H9 (cell line): ENCODE data around the gene AK8. TPM values are rescaled to one million over a fixed set of nuclear protein-coding genes. Genes with fewer than 3 reads are reported as not detected.
A peak's percentile ranks its signal among the peaks of the same experiment; 100 is the strongest.

ENCODE experiments used
- DNase-seq: peaks from one replicate; pipeline ENCODE4 v3.0.0-alpha.2; 2017
- H2AFZ ChIP-seq: one replicate; pipeline ENCODE4 v1.6.1; 2013; ENCODE audit warnings: mild to moderate bottlenecking, low read length, control low read depth, moderate library complexity
- H2AK5ac ChIP-seq: 2 replicates; pipeline ENCODE4 v1.6.1; 2013; ENCODE audit warnings: low read length, control low read depth, mixed read lengths; ENCODE audit not compliant: insufficient read length
- H2BK120ac ChIP-seq: one replicate; pipeline ENCODE4 v1.6.1; 2013; ENCODE audit warnings: low read depth, mild to moderate bottlenecking, low read length, control low read depth, inconsistent platforms; ENCODE audit not compliant: poor library complexity, severe bottlenecking
- H2BK12ac ChIP-seq: 2 replicates; pipeline ENCODE4 v1.6.1; 2013; ENCODE audit warnings: low read length, control low read depth, mixed read lengths, low read depth; ENCODE audit not compliant: insufficient read length
- H2BK15ac ChIP-seq: 2 replicates; pipeline ENCODE4 v1.6.1; 2013; ENCODE audit warnings: low read depth, low read length, control low read depth
- H2BK20ac ChIP-seq: one replicate; pipeline ENCODE4 v1.6.1; 2013; ENCODE audit warnings: low read depth, mild to moderate bottlenecking, low read length, control low read depth, inconsistent platforms; ENCODE audit not compliant: poor library complexity, severe bottlenecking
- H2BK5ac ChIP-seq: 2 replicates; pipeline ENCODE4 v1.6.1; 2013; ENCODE audit warnings: low read length, control low read depth, mixed read lengths; ENCODE audit not compliant: insufficient read length
- H3K14ac ChIP-seq: 2 replicates; pipeline ENCODE4 v1.6.1; 2013; ENCODE audit warnings: low read length, control low read depth; ENCODE audit not compliant: insufficient read depth
- H3K18ac ChIP-seq: 2 replicates; pipeline ENCODE4 v1.6.1; 2013; ENCODE audit warnings: low read depth, mild to moderate bottlenecking, mixed read lengths, low read length, control low read depth; ENCODE audit not compliant: insufficient read length
- H3K23ac ChIP-seq: 2 replicates; pipeline ENCODE4 v1.6.1; 2013; ENCODE audit warnings: low read length, control low read depth, mixed read lengths, low read depth; ENCODE audit not compliant: insufficient read length
- H3K23me2 ChIP-seq: 2 replicates; pipeline ENCODE4 v1.6.1; 2013; ENCODE audit warnings: low read depth, mild to moderate bottlenecking, mixed read lengths, low read length, control low read depth; ENCODE audit not compliant: insufficient read length, poor library complexity, severe bottlenecking
- H3K27ac ChIP-seq: 2 replicates; pipeline ENCODE4 v1.5.1; 2013; ENCODE audit warnings: low read length, control low read depth, mixed read lengths, low read depth; ENCODE audit not compliant: insufficient read length
- H3K27me3 ChIP-seq: 2 replicates; pipeline ENCODE4 v1.6.1; 2013; ENCODE audit warnings: low read length, control low read depth, inconsistent platforms; ENCODE audit not compliant: insufficient read depth
- H3K4ac ChIP-seq: 2 replicates; pipeline ENCODE4 v1.6.1; 2013; ENCODE audit warnings: low read depth, mild to moderate bottlenecking, control low read depth, inconsistent platforms, low read length, moderate library complexity
- H3K4me1 ChIP-seq: 2 replicates; pipeline ENCODE4 v1.6.1; 2013; ENCODE audit warnings: low read length, control low read depth, inconsistent platforms; ENCODE audit not compliant: insufficient read depth
- H3K4me2 ChIP-seq: 2 replicates; pipeline ENCODE4 v1.6.1; 2013; ENCODE audit warnings: low read length, control low read depth, mixed read lengths; ENCODE audit not compliant: insufficient read length, insufficient read depth
- H3K56ac ChIP-seq: 2 replicates; pipeline ENCODE4 v1.6.1; 2013; ENCODE audit warnings: low read depth, mild to moderate bottlenecking, mixed read lengths, low read length, control low read depth; ENCODE audit not compliant: insufficient read length
- H3K79me1 ChIP-seq: 2 replicates; pipeline ENCODE4 v1.6.1; 2013; ENCODE audit warnings: low read depth, mild to moderate bottlenecking, moderate library complexity, low read length, control low read depth, inconsistent platforms; ENCODE audit not compliant: insufficient read depth, poor library complexity, severe bottlenecking
- H3K79me2 ChIP-seq: 2 replicates; pipeline ENCODE4 v1.6.1; 2013; ENCODE audit warnings: low read length, control low read depth, inconsistent platforms; ENCODE audit not compliant: insufficient read depth
- H3K9ac ChIP-seq: 2 replicates; pipeline ENCODE4 v1.6.1; 2013; ENCODE audit warnings: low read length, control low read depth, mixed read lengths; ENCODE audit not compliant: insufficient read length; ENCODE audit errors: extremely low read depth
- H3K9me3 ChIP-seq: one replicate; pipeline ENCODE4 v1.6.1; 2013; ENCODE audit warnings: low read depth, low read length, inconsistent platforms; ENCODE audit not compliant: control insufficient read depth
- H3T11ph ChIP-seq: one replicate; pipeline ENCODE4 v1.6.1; 2013; ENCODE audit warnings: mild to moderate bottlenecking, low read length, control low read depth, inconsistent platforms
- H4K20me1 ChIP-seq: one replicate; pipeline ENCODE4 v1.6.1; 2013; ENCODE audit not compliant: control insufficient read depth, insufficient read length, insufficient read depth
- H4K5ac ChIP-seq: 2 replicates; pipeline ENCODE4 v1.6.1; 2013; ENCODE audit warnings: low read depth, mild to moderate bottlenecking, mixed read lengths, low read length, control low read depth; ENCODE audit not compliant: insufficient read length
- H4K8ac ChIP-seq: replicated peaks from 2 replicates; pipeline ENCODE4 v1.6.1; 2013; ENCODE audit warnings: low read length, control low read depth, mixed read lengths, low read depth; ENCODE audit not compliant: insufficient read length
- H4K91ac ChIP-seq: 2 replicates; pipeline ENCODE4 v1.6.1; 2013; ENCODE audit warnings: low read depth, mild to moderate bottlenecking, moderate library complexity, mixed read lengths, low read length, control low read depth; ENCODE audit not compliant: insufficient read length
- H3K27ac Mint-ChIP-seq, 3 experiments: 2 replicates in 2 of 3; 3 replicates in 1 of 3; pipeline ENCODE4 v1.8.0; 2020 to 2021; ENCODE audit warnings: mixed read lengths in 3 of 3, mild to moderate bottlenecking in 1 of 3, moderate library complexity in 1 of 3
- H3K27me3 Mint-ChIP-seq: 2 replicates; pipeline ENCODE4 v1.8.0; 2021; ENCODE audit warnings: low read depth, mild to moderate bottlenecking, moderate library complexity, mixed read lengths
- H3K36me3 Mint-ChIP-seq, 3 experiments: 2 replicates in 2 of 3; 3 replicates in 1 of 3; pipeline ENCODE4 v1.8.0; 2020 to 2021; ENCODE audit warnings: low read depth in 3 of 3, mixed read lengths in 3 of 3; ENCODE audit not compliant: insufficient read depth in 1 of 3
- H3K4me1 Mint-ChIP-seq, 2 experiments: 2 replicates each; pipeline ENCODE4 v1.8.0; 2020; ENCODE audit warnings: mixed read lengths in 2 of 2
- H3K4me3 Mint-ChIP-seq, 2 experiments: 2 replicates in 1 of 2; 3 replicates in 1 of 2; pipeline ENCODE4 v1.8.0; 2020 to 2021; ENCODE audit warnings: mild to moderate bottlenecking in 2 of 2, mixed read lengths in 2 of 2, moderate library complexity in 1 of 2
- H3K9me3 Mint-ChIP-seq, 2 experiments: 2 replicates in 1 of 2; 3 replicates in 1 of 2; pipeline ENCODE4 v1.8.0; 2020; ENCODE audit warnings: mild to moderate bottlenecking in 2 of 2, mixed read lengths in 2 of 2, moderate library complexity in 1 of 2
- WGBS: extraction: QIAGEN DNeasy Blood & Tissue Kit; methylation state at CpG from one replicate; pipeline ENCODE4 v1.1.7; 2013; ENCODE audit warnings: missing lambda C conversion rate, low lambda C conversion rate, mixed read lengths; ENCODE audit not compliant: insufficient read length; ENCODE audit errors: extremely low coverage; 5-methylcytosine and 5-hydroxymethylcytosine counted together
- total RNA-seq: library from RNA; stranded (reverse); gene quantifications from 2 replicates; pipeline ENCODE4 v1.2.1, GENCODE V29; 2021
- TF ChIP-seq, protein P1 (sequence below): fragments of 200-600 bp; sonication (generic); conservative IDR thresholded peaks from 3 replicates; pipeline ENCODE4 v1.8.0; 2021; ENCODE audit warnings: antibody characterized with exemption, mild to moderate bottlenecking

Gene AK8
- total RNA-seq, 1 experiment from 2014 or later: 0.44 TPM

GRCh38 chr9:132800038-132800648, 77.9 kb downstream of the AK8 start:
- Histone ChIP-seq H3T11ph (no peak overlapping the region), H3K79me1 (no peaks in the 10 kb centered on the region), H3K27me3 (peaks cover 2% of the 10 kb centered on the region; the same call in 1 of the 2 replicates), H2AFZ (no peak overlapping the region), H3K27ac (no peak overlapping the region), H3K18ac (no peak overlapping the region), H3K4me2 (no peak overlapping the region), H4K8ac (no peak overlapping the region), H3K23ac (no peak overlapping the region), H2BK5ac (no peak overlapping the region), H3K4ac (no peak overlapping the region), H2BK15ac (no peak overlapping the region), H2BK20ac (no peak overlapping the region), H3K79me2 (no peaks in the 10 kb centered on the region), H3K14ac (no peak overlapping the region), H4K20me1 (no peaks in the 10 kb centered on the region), H2AK5ac (no peak overlapping the region), H3K9ac (no peak overlapping the region), H2BK12ac (no peak overlapping the region), H4K5ac (no peak overlapping the region), H3K23me2 (no peaks in the 10 kb centered on the region), H2BK120ac (no peak overlapping the region), H3K56ac (no peak overlapping the region), H4K91ac (no peak overlapping the region), H3K9me3 (no peaks in the 10 kb centered on the region), H3K4me1 (no peaks in the 10 kb centered on the region; the same call in 1 of the 2 replicates)
- no peaks in the 10 kb centered on the region; a peak in 2 of 5 replicates for H3K9me3 Mint-ChIP-seq
- no CpG with 5 or more reads among the region's 22 CpGs for WGBS
- peaks cover 55% of the 10 kb centered on the region for H3K27me3 Mint-ChIP-seq
- TF ChIP-seq, protein P1, sequence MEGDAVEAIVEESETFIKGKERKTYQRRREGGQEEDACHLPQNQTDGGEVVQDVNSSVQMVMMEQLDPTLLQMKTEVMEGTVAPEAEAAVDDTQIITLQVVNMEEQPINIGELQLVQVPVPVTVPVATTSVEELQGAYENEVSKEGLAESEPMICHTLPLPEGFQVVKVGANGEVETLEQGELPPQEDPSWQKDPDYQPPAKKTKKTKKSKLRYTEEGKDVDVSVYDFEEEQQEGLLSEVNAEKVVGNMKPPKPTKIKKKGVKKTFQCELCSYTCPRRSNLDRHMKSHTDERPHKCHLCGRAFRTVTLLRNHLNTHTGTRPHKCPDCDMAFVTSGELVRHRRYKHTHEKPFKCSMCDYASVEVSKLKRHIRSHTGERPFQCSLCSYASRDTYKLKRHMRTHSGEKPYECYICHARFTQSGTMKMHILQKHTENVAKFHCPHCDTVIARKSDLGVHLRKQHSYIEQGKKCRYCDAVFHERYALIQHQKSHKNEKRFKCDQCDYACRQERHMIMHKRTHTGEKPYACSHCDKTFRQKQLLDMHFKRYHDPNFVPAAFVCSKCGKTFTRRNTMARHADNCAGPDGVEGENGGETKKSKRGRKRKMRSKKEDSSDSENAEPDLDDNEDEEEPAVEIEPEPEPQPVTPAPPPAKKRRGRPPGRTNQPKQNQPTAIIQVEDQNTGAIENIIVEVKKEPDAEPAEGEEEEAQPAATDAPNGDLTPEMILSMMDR: peak; percentile 93
- no peak overlapping the region for H3K27ac Mint-ChIP-seq
- H3K4me1 Mint-ChIP-seq: peaks cover 10 to 13% of the 10 kb centered on the region in 2 experiments
- DNase-seq: peak; percentile 88
- no peaks in the 10 kb centered on the region for H3K36me3 Mint-ChIP-seq
- H3K4me3 Mint-ChIP-seq: no peak overlapping the region; a peak in 1 of 5 replicates
